Subcutaneous abdominal adipose tissue (tissue), 5 donors: ENCODE measurements around the gene GRID2IP.
"Not testable (repeated sequence)": the region's sequence is repeated elsewhere in the genome, so short reads cannot be mapped to it uniquely, and the experiment has no call there.

Experiments
- H3K27ac ChIP-seq: one replicate; pipeline ENCODE4 v1.7.0; 2013; ENCODE audit warnings: low read depth, mild to moderate bottlenecking, inconsistent platforms, low read length, moderate library complexity
- H3K27me3 ChIP-seq, 5 donors: one replicate each; pipeline ENCODE4 v1.7.0; 2013; ENCODE audit warnings: low read length in 5 of 5, inconsistent platforms in 1 of 5; ENCODE audit not compliant: control insufficient read depth in 5 of 5, insufficient read depth in 4 of 5
- H3K36me3 ChIP-seq, 5 donors: one replicate each; pipeline ENCODE4 v1.7.0; 2013; ENCODE audit warnings: low read length in 5 of 5; ENCODE audit not compliant: control insufficient read depth in 5 of 5, insufficient read depth in 5 of 5
- H3K4me1 ChIP-seq, 5 donors: one replicate each; pipeline ENCODE4 v1.7.0; 2013; ENCODE audit warnings: low read length in 5 of 5, mild to moderate bottlenecking in 3 of 5, moderate library complexity in 1 of 5; ENCODE audit not compliant: control insufficient read depth in 5 of 5, insufficient read depth in 5 of 5
- H3K4me3 ChIP-seq, 5 donors: one replicate each; pipeline ENCODE4 v1.7.0; 2013; ENCODE audit warnings: low read length in 5 of 5, low read depth in 1 of 5
- H3K9ac ChIP-seq, 5 donors: one replicate each; pipeline ENCODE4 v1.7.0; 2013; ENCODE audit warnings: low read length in 5 of 5, mild to moderate bottlenecking in 4 of 5, moderate library complexity in 3 of 5
- H3K9me3 ChIP-seq, 5 donors: one replicate each; pipeline ENCODE4 v1.7.0; 2013; ENCODE audit warnings: low read length in 5 of 5; ENCODE audit not compliant: control insufficient read depth in 5 of 5
- donor health status: healthy.
- donor health status: healthy.
- donor health status: healthy.
- donor health status: healthy.
- donor health status: healthy.

Gene GRID2IP

GRCh38 chr7:6551016-6551511 is at the start of gene GRID2IP:
Gene GRID2IP, minus strand, starts transcription at chr7:6551461. Its CDS starts 25 bp downstream, at chr7:6551436.
- Histone ChIP-seq H3K9ac (no peak within 1 kb of the TSS), H3K4me1 (no peaks in the 10 kb centered on the region), H3K27me3 (peaks cover 0 to 3% (median 0%) of the 10 kb centered on the region in 5 donors), H3K4me3 (no peak within 1 kb of the TSS), H3K36me3 (no peaks in the 10 kb centered on the region), H3K9me3 (no peaks in the 10 kb centered on the region), H3K27ac (no peak within 1 kb of the TSS)

GRCh38 chr7:6600093-6600492 is 48.8 kb upstream of the GRID2IP start:
- Histone ChIP-seq H3K4me3 (no peak overlapping the region), H3K9me3 (no peaks in the 10 kb centered on the region), H3K36me3 (peaks cover 0 to 96% (median 78%) of the 10 kb centered on the region in 5 donors), H3K27ac (no peak overlapping the region), H3K9ac (no peak overlapping the region), H3K27me3 (no peaks in the 10 kb centered on the region), H3K4me1 (no peaks in the 10 kb centered on the region)

GRCh38 chr7:6590645-6591110 is 39.4 kb upstream of the GRID2IP start:
- Histone ChIP-seq H3K27ac (peak overlapping the region; percentile 57), H3K4me3 (peak overlapping the region; percentile 80 to 93 (median 88)), H3K4me1 (peaks cover 4 to 24% (median 16%) of the 10 kb centered on the region in 5 donors), H3K9ac (peak overlapping the region; percentile 28 to 91 (median 84)), H3K36me3 (peaks cover 8 to 53% (median 41%) of the 10 kb centered on the region in 5 donors), H3K9me3 (no peaks in the 10 kb centered on the region), H3K27me3 (no peaks in the 10 kb centered on the region)

- peak within 1 kb of the TSS; percentile 57 for H3K27ac ChIP-seq
- no peaks in the 10 kb centered on the region for H3K9me3 ChIP-seq
- H3K9ac ChIP-seq, result peak within 1 kb of the TSS; percentile 28 to 91 (median 84)
- H3K4me3 ChIP-seq, result peak within 1 kb of the TSS; percentile 80 to 93 (median 88)
- peaks cover 4 to 24% (median 16%) of the 10 kb centered on the region in 5 donors for H3K4me1 ChIP-seq
- H3K27me3 ChIP-seq, result no peaks in the 10 kb centered on the region
- peaks cover 8 to 53% (median 41%) of the 10 kb centered on the region in 5 donors for H3K36me3 ChIP-seq
Measured at GRCh38 chr7:6589829-6590644, 38.8 kb upstream of the GRID2IP start, which contains the start of gene INTS15. Gene INTS15, plus strand, starts transcription at chr7:6590021. Its CDS starts 263 bp downstream, at chr7:6590284.

GRCh38 chr7:6589151-6589828 is 38.0 kb upstream of the GRID2IP start:
- Histone ChIP-seq H3K4me1 (peaks cover 4 to 24% (median 16%) of the 10 kb centered on the region in 5 donors), H3K36me3 (peaks cover 8 to 53% (median 42%) of the 10 kb centered on the region in 5 donors), H3K4me3 (peak overlapping the region in 4 of 5 donors; percentile 25 to 93 (median 72)), H3K27me3 (no peaks in the 10 kb centered on the region), H3K27ac (no peak overlapping the region), H3K9me3 (no peaks in the 10 kb centered on the region), H3K9ac (peak overlapping the region in 2 of 5 donors; percentile 53 to 68)

- H3K9me3 ChIP-seq, result no peaks in the 10 kb centered on the region
- no peak overlapping the region for H3K4me3 ChIP-seq
- no peak overlapping the region for H3K27ac ChIP-seq
- peak overlapping the region in 1 of 5 donors; percentile 28 for H3K9ac ChIP-seq
- peaks cover 4 to 24% (median 16%) of the 10 kb centered on the region in 5 donors for H3K4me1 ChIP-seq
- H3K27me3 ChIP-seq, result no peaks in the 10 kb centered on the region
- H3K36me3 ChIP-seq, result peaks cover 8 to 52% (median 41%) of the 10 kb centered on the region in 5 donors
Measured at GRCh38 chr7:6588566-6588965, 37.3 kb upstream of the GRID2IP start.

GRCh38 chr7:6585746-6586432 is 34.6 kb upstream of the GRID2IP start:
- peaks cover 4 to 17% (median 12%) of the 10 kb centered on the region in 5 donors for H3K4me1 ChIP-seq
- H3K9me3 ChIP-seq, H3K27ac ChIP-seq, H3K27me3 ChIP-seq, H3K9ac ChIP-seq, H3K4me3 ChIP-seq: not testable (repeated sequence)
- peaks cover 11 to 65% (median 57%) of the 10 kb centered on the region in 5 donors for H3K36me3 ChIP-seq

- peaks cover 0 to 17% (median 13%) of the 10 kb centered on the region in 5 donors for H3K4me1 ChIP-seq
- no peak overlapping the region for H3K9ac ChIP-seq
- peaks cover 7 to 44% (median 34%) of the 10 kb centered on the region in 5 donors for H3K36me3 ChIP-seq
- no peak overlapping the region for H3K27ac ChIP-seq
- H3K9me3 ChIP-seq, result no peaks in the 10 kb centered on the region
- H3K27me3 ChIP-seq, result no peaks in the 10 kb centered on the region
- H3K4me3 ChIP-seq, result no peak overlapping the region
Measured at GRCh38 chr7:6579446-6579845, 28.2 kb upstream of the GRID2IP start.
